Activated CD8-positive, alpha-beta memory T cell treated with anti-CD3 and anti-CD28 coated beads, Interleukin-2, amount 50 U/mL, for 4 hours (primary cell): Measurements from ENCODE around the gene ADRA2B.

Experiments
- DNase-seq: peaks from one replicate; pipeline ENCODE4 v3.0.0-alpha.2; 2020

ADRA2B gene

DNA sequence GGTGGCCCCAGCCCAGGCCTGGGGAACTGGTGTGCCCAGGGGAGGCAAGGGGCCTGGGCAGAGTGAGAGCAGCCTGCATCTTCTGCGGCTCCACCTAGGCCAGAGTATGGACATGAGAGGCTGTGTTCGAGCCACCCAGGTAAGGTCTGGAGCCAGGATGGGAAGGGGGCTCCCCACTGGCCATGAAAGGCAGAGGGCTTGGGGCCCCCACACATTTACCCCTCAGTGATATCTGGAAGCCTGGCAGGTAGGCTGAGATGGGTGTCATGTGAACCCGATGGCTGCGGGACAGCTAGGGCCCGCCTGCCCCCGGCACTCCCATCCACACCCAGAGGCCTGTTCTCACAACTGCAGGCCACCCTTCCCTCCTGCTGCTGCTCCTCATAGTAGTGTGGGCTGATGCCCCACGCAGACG is 13.2 kb downstream of the ADRA2B start:
- peak; percentile 8 for DNase-seq

DNA sequence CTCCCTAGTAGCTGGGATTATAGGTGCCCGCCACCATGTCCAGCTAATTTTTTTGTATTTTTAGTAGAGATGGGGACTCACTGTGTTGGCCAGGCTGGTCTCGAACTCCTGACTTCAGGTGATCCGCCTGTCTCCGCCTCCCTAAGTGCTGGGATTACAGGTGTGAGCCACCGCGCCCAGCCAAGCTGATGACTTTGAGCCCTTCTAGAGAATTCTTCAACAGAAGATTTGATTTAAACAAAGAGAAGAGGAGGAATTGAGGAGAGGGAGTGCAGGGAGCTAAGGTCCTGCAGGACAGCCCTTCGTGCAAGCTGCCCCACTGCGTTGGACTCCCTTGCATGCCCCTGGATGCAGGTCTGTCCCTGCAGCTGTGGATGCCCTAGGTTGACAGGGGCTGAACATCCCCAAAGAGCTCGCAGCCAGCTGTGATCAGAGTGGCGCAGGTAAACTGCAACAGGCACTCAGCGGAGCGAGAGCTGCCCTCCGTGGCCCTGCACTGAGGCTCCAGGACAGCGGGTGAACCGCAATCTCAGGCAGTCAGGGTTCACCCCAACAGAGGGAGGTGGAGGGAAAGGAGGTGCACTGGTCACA is 13.7 kb downstream of the ADRA2B start:
- peak; percentile 7 for DNase-seq

DNA sequence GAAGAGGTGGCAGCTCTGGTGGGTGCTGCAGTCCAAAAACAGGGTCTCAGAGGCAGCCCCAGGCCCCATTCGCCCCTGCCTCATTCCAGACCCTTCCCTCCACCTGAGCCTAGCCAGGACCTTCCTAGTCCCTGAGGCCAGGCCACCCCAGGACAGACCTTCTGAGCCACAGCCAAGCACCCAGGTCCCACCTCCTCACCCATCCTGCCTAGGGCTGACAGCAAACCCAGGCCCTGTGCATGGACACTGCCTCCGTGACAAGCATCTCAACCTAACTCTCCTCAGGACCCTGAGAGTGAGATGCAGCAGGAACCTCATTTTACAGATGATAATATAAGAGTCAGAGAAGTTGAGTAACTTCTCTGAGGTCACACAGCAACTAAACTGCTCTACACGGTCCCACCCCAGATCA is 15.5 kb downstream of the ADRA2B start:
- DNase-seq: peak; percentile 3

DNA sequence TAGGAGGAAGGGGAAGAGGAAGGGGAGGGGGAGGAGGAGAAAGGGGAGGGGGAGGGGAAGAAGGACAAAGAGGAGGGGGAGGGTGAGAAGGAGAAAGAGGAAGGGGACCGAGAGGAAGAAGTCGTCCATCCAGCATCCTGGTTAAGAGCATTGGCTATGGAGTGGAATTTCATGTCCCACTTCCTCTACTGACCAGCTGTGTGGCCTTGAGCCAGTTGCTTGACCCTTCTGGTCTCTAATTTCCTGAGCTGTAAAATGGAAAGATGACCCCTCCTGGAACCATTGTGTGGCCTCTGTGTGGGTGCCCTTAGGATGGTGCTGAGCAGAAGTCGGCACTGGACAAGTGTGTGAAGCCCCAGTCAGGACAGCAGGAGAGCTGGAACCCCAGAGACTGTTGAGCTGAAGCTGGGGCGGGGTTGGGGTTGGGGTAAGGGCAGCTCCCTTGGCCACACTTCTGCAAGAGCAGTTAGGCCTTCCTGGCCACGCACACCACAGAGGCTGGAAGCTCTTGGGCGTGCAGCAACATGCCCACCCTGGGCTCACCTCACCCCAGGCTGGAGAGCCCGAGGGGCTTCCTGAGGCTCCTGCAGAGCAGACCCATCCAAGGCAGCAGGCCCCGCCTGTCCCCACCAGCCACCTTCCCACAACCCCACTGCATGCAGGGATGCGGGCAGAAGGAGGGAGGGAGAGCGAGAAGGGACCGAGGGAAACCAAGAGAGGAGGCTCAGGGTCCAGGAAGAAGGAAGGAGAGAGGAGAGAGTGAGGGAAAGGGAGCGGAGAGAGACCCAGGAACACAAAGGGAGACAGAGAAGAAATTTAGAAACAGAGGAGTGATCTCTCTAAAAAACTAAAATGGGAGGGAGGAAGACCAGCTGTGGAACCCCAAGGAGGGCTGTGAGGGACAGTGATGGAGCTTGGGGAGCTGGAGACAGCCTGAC is 16.2 kb downstream of the ADRA2B start:
- DNase-seq: peak; percentile 7

DNA sequence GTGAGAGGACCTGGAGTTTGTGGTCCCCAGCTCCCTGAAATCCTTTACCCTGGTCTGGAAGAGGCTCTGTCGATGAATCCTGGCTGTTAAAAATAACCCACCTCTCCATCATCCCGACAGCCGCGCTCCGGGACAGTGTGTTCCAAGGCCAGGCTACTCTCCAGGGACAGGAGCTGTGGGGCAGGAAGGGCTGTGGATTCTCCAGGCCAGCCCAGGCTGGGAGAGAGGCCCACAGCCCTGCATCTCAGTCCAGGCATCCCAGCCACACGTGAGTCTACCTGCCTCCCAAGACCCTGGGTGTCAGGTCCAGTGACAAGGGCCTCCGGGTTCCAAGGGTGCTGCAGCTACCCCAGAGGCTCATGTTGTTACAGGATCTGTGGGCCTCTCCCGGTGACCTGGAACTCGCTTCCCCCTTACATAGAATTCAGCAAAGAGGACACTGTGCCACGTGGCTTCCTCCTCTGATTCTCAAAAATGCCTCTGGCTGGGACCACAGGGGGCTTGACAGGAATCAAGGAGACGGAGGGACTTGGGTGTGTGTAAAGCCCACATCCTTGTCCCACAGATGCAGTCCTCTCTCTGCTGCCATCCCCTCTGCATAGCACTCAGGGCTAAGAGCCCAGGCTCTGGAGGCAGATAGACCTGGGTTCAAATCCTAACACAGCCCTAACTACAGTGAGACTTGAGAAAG is 17.3 kb downstream of the ADRA2B start:
- no peak for DNase-seq

DNA sequence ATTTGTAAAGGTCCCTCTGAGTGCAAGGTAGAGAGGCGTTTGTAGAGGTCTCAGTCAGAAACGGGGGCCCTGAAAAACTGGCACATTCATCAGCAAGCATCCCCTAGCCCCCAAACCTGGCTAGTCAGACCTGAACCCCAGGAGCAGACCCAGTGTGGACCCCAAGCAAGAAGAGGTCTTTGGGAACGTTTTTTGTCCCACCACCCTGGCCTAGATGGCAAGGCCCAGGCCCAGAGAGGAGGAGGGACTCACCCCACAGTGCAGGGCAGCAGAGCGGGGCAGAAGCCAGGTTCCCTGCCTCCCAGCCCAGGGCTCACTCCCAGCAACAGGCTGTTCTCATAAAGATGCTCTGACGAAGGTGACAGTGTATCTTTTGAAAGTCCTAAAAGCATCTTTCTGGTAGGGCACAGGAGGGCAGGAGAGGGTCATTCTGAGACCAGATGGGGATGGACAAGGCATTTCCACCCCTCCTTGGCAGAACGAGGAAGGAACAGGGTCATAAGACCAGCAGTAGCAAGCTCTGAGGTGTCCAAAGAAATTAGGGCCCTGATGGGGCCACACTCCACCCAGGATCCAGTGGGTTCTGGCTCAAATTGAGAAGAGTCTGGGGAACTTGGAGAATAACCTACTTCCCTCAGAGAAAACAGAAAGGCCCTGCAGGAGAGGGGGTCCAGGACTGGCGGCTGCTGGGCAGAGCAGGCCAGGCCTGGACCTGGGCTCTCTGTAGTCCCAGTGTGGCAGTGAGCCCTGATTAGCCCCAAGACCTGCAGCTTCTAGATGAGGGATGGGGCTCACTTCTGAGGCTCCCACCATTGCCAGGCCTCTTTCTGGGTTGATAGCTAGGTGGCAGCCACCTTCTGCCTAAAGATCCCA is 18.2 kb downstream of the ADRA2B start:
- DNase-seq: no peak

DNA sequence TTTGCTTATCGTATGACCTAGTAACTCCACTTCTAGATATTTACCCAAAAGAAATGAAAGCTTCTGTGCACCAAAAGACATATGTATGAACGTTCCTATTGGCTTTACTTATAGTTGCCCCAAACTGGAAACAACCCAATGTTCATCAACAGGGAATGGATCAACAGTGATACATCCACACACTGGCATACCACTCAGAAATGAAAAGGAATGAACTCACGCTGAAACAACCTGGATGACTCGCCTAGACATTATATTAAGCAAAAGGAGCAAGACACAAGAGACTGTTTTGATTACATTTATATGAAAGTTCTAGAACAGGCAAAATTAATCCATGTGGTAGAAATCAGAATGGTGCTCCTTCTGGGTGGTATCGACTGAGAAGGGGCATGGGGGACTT is 18.9 kb downstream of the ADRA2B start:
- no peak for DNase-seq

DNA sequence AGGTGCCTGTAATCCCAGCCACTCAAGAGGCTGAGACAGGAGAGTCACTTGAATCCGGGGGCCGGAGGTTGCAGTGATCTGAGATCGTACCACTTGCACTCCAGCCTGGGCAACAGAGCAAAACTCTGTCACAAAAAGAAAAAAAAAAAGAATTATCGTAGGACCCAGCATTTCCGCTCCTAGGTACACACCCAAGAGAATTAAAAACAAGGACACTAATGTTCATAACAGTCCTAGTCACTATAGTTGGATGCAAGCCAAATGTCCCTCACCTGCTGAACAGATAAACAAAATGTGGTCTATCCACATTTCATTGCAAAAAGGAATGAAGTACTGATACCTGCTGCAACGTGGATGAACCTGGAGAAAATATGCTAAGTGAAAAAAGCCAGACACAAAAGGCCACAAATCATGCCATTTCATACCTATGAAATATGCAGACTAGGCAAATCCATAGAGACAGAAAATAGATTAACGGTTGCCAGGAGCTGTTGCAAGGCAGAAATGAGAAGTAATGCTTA is 21.2 kb downstream of the ADRA2B start:
- no peak for DNase-seq

DNA sequence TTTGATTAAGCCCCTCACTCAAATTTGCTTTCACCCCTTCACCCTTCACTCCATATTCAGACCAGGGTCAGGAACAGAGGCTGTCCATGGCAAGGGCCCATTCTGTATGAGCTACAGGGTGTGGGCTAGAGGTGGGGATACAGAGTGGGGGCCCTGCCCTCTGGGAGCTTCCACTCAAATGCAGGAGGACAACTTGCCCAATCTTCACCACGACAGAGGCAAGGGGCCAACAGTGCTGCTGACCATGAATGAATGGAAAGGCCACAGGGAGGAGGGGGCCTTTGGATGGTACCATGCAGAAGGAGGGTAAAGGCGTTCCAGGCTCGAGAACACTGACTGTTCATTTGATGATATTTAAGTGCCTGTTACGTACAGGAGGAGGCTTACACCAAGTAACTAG is 22.8 kb downstream of the ADRA2B start:
- no peak for DNase-seq

DNA sequence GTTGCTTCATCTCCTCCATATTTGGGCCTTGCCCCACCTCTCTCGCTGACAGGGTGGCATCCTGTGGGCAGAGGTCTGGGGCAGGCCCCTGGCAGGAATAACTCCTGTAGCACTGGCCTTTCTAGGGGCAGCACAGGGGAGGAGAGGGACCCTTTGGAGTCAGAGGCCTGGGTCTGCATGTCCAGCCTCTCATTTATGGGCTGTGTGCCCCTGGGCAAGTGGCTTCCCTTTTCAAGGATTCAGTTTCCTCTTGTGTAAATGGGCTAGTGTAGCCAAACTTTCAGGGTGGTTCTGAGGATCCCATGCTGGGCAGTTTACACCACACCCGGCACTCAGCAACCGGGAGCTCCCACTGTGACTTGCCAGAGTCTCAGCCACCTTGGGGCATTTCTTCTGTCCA is 23.4 kb downstream of the ADRA2B start:
- DNase-seq: no peak

DNA sequence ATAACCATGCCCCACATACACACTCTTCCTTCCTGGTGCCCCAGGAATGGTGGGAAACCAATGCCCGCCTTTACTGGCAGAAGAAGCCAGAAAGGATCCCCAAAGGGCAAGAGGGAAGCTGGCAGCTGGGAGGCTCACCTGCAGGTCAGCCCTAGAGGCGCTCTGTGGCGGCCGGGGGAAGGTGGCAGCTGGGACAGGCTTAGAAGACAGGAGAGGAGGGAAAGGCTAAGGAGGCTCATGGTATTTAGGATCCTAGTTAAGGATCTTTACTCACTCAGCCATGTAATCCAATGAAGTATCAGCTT is 23.8 kb downstream of the ADRA2B start:
- no peak for DNase-seq

DNA sequence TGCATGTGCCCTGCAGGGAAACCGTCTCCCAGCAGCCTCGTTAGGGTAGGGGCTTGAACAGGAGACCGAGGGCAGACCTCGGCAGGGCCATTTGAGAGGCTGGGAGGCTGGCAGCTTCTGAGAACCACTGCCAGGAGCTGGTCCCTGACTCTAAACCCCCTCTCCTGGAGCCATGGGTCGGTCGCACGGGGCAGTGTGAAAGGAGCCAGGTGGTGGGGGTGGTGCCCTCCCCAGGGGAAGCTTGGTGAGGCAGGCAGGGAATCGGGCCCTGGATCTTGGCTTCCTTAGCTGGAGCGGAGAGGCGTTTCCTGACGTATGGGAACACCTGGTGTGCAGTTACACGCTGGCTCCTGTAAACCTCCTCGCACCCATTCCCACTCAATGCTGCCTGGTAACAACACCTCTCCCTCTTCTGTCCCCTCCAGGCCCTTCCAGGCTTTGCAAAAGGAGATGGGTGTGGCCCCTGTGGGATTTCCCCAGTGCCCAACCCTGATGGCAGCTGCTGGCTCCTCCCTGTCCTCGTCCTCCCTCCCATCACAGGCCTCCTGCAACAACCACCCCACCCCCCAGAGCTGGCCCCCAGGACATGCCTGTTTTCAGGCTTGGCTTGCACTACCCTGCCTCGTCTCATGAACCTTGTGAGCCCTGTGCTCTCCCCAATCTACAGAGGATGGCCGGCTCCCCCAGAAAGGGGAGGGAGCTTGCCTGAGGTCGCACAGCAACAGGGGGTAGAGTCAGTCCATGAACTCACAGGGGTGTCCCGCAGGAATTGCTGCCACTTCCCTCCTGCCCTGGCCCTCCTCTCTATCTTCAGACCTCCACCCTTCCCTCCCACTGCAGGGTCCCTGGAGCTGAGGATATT is 24.4 kb downstream of the ADRA2B start:
- DNase-seq: no peak

DNA sequence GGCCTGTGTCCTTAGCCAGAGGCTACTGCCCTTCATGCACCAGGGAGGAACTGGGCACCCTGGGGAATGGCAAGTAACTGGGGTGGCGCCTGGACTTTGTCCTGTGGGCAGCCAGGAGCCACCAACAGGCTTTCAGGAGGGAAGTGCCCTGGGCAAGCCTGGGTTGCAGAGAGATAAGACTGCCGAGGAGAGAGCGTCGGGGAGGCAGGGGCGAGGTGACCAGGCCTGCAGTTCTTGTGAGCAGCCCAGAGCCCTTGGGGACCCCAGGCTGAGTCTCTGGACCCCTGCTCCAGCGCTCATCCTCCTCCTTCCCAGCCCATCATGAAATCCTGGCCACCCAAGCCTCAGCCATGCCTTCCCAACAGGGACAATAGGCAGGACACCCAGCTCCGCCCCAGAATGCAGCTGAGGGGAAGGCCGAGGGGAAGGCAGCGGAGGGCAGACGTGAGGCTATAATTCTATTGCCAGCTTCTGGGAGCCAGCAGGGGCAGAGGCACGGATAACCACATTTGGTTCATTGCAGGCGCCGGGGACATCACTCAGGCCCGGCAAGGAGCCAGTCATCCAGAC is 25.1 kb downstream of the ADRA2B start:
- DNase-seq: no peak

DNA sequence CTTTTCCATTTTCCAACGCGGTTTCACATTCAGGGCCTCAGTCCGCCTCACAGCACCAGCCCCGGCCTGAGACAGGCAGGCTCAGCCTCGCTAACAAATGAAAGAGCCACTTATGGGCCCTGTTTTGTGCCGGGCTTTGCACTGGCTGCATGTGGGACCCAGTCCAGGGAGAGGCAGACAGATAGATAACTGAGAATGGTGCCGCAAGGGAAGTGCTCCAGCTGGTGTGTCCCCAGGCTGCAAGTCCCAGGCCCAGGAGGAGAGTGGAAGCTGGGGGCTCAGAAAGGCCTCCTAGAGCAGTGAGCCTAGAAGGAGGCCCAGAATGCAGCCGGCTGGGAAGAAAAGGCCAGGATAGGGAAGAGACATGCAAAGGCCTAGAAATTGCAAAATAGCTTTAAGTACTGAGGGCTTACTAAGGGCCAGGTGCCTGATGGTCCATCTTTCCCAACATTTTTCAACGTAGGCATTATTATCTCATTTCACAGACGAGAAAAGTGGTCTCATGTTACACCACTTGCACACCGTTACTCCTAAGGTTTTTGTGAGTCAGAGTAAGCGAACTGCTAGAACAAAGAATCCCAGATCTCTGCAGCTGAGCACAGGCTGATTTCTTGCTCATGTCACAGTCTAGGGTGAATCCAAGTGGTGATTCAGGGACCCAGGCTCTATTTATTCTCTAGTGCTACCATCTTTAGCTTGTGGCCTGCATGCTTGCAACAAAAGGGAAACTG is 26.0 kb downstream of the ADRA2B start:
- no peak for DNase-seq

DNA sequence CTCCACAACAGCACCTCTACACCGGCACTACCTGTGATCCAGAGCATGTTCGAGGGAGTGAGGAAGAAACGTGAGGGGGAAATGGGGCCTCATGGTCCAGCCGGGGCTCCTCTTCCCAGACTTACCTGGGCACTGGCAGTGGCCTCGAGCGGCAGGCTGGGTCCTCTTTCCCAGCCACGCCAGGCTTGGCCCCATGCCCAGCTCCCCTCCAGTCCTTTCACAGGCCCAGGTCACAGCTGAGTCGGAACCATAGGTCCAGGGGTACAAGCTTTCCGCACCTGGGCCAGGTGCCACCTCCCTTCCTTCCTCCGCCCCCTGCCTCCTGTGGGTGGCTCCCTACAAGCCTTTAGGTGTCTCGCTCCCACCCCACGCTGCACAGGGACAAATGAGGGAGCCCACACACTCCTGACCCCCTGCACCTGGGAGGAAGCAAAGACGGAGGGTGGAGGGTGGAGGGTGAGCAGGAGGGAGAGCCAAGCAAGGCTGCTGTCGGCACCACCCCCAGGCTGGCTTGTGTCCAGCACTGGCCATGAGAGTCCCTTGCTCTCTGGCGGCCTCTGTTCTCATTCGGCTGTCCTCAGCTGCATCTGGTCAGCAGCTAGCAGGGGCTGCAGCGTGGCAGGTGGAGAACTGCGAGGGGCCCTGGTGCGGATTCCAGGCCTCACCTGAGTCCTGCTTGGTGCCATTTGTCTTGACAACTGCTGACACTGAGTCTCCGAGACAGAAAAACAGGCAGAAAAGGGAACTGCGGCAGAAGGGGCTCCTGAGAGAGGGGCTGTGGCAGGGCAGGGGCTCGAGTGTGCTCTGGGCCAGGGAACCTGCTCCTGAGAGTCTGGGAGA is 26.8 kb downstream of the ADRA2B start:
- no peak for DNase-seq

DNA sequence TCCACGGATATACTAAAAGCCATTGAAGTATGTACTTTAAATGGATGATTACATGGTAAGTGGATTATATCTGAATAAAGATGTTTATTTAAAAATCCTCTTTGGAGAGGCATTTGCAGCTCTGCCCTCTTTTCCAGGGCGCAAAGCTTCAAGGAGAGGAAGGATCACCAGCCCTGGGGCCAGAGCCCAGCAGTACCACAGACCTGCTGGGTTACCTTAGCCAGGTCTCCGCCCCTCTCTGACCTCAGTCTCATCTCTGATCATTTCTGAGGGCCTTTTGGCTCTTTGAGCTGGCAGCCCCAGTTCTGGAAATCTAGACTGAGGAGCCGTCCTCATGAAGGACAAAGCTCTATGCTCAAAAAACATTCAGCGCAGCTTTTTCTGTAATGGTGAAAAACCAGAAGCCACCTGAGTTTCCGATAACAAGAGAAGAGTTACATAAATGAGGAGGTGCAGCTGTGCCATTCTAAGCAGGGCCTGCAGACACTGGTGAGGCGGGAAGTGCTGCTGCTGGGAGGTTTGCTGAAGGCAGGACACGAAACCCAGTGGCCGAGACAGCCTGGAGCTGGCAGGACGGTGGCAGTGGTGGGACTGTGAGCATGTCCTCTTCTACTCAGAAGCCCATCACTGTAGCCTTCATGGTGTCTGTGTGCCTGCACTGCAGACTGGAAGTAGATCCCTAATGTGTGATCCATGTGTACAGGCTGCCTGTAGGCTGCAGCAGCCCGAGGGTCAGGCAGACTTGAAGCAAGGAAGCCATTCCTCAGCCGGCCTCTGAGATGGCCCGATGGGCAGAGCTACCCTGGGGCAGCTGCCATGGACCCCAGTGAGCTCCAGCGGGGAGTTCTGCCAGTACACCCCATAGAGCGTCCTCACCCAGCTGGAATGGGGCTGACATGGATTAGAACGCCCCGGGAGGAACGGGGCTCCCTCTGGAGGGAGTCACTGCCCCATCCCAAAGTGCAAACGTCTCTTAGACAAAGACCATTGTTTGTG is 27.7 kb downstream of the ADRA2B start:
- DNase-seq: no peak

DNA sequence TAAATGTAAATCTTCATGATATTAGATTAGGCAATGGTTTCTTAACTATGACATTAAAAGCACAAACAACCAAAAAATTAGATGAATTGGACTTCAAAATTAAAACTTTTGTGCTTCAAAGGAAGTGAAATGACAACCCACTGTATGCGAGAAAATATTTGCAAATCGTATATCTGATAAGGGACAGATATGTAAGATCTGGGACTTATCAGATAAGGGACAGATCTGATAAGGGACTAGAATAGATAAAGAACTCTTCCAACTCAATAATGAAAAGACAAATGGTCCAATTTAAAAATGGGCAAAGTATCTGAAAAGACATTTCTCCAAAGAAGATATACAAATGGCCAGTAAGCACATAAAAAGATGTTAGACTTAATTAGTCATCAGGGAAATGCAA is 29.2 kb downstream of the ADRA2B start:
- DNase-seq: no peak
